ENCODE data around the gene ZCCHC24.
"Not testable (repeated sequence)": the region's sequence is repeated elsewhere in the genome, so short reads cannot be mapped to it uniquely, and the experiment has no call there.

ZCCHC24 gene

DNA sequence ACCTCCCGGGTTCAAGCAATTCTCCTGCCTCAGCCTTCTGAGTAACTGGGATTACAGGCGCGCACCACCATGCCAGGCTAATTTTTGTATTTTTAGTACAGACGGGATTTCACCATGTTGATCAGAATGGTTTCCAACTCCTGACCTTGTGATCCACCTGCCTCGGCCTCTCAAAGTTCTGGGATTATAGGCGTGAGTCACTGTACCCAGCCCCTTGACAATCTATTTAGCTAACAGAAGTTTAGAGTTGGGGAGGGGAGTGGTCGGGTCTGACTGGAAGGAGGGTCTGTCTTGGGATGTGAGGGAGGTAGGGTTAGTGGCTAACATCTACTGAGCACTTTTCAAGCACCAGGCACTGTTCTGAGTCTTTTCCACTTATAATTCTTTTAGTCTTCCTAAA, 27.0 kb upstream of the ZCCHC24 start:
- no peak for DNase-seq

DNA sequence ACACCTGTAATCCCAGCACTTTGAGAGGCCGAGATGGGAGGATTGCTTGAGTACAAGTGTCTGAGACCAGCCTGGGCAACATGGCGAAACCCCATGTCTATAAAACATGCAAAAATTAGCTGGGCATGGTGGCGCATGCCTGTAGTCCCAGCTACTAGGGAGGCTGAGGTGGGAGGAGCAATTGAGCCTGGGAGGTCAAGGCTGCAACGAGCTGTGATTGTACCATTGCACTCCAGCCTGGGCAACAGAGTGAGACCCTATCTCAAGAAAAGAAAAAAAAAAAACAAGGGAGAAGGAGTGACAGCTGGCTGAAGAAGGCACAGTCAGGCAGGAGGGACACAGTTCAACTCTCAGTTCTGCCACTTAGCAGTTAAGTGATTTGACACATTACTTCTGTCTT, 26.4 kb upstream of the ZCCHC24 start:
- no peak for DNase-seq

DNA sequence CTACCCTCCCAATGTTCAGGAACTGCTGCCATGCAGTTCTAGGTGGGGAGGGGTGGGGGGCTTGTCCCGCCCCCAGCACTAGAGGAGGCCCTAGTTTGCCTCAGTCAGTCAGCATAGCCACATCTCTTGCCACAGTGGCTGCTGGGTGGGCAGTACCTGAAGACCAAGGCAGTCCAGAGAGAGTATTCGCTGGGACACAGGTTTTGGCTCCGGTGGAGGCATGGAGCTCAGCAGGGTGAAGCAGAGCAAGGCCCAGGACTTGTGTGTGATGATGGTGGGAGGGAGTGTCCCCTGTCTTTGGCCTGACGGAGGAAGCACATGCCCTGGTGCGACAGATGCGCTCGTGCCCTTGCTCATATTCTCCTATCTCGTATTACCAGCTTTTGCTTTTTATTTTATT, 24.7 kb upstream of the ZCCHC24 start:
- DNase-seq = no peak

DNA sequence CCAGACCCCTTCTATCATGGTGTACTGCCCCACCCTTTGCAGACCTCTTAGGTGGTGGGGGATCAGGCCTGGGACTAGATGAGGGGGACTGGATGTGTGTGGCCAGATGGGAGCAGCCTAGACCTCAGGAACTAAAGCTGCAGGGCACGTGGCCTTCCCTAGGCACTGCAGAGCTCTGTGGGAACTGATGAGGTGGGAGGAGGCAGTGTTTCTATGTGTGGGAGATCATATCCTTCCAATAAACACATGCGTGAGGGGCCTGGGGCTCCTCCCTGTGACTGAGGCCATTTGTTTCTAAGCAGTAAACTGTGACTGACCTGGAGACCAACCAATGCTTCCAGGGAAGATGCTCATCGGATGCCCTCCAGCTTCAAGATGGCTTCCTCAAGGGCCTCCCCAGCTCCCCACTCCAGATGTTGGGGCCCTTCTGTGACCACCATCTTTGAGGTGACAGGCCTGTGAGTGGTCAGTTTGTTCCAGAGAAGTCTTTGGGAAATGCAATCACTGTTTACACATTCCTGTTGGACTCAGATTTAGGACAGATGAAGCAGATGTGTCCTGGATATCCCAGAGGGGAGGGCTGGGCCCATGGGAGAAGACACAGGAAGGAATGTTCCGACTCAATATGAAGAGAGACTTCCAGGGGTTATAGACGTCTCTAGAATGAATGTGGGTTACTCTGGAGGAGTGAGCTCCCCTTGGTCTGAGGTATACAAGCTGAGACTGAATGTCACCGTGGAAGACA, 23.6 kb upstream of the ZCCHC24 start:
- DNase-seq = no peak

DNA sequence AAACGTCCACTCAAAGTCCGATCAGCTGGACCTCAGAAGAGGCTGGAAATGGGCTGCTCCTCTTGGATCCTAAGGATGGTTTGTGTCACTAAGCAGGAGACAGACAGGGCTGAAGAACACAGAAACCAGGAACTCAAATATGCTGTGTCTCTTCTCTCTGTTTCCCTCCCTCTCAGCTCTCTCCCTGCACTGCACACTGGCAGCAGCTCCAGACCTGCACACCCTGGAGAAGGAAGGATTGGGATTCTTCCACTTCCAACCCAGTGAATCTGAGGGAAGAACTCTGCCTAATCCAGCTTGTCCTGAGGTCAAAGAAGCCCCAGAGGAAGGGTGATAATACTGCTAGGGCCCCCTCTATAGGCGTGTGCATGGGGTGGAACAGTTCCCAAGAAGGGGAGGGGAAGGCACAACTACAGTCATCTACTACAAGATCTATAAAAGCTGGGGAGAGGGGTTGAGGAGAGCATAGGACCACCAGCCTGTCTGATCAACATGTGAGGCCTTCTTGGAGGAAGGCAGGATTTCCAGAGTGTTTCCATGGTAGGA, 22.7 kb upstream of the ZCCHC24 start:
- no peak for DNase-seq

DNA sequence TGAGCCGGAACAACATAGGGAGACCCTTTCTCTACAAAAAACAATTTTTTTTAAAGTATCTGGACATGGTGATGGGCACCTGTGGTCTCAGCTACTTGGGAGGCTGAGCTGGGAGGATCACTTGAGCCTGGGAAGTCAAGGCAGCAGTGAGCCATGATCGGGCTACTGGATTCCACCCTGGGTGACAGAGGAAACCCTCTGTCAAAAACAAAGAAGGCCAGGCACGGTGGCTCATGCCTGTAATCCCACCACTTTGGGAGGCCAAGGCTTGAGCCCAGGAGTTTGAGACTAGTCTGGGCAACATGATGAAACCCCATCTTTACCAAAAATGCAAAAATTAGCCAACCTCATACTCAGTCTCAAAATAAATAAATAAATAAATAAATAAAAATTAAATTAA, 19.9 kb upstream of the ZCCHC24 start:
- no peak for DNase-seq

- DNase-seq = no peak
Measured at GRCh38 chr10:79463578-79464496, 18.4 kb upstream of the ZCCHC24 start.

DNA sequence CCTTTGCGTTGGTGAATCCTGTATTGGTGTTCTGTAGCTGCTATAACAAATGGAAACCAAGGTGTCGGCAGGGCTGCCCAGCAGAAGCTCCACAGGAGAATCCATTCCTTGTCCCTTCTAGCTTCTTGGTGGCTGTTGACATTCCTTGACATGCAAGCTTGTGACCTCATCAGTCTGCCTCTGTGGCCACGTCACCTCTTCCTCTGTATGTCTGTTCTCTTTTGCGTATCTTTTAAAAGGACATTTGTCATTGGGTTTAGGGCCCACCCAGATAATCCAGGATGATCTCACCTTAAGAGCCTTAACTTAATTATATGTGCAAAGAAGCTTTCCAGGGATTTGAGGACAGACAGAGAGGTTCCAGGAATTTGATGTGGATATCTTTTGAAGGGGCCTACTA, 15.3 kb upstream of the ZCCHC24 start:
- no peak for DNase-seq

DNA sequence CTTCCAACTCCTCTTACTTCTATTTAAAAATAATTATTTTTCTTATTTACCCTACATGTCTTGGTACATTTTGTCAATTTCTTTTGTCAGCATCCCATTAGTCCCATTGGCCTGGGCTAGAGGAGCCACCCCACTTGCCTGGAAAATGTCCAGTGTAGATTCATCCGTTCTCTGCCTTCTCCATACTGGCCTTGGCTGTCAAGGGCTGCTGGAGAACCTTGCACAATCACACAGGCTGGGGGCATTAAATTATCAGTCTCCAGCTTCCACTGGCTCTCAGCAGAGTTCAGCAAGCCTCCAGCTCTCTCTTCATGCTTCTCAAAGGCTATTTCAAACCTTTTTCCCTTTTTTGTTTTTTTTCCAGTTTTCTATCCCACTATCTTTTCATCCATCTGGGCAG, 13.8 kb upstream of the ZCCHC24 start:
- no peak for DNase-seq

GRCh38 chr10:79458483-79458882, 13.1 kb upstream of the ZCCHC24 start:
- DNase-seq = no peak

GRCh38 chr10:79457256-79457785, 11.9 kb upstream of the ZCCHC24 start:
- no peak for DNase-seq

DNA sequence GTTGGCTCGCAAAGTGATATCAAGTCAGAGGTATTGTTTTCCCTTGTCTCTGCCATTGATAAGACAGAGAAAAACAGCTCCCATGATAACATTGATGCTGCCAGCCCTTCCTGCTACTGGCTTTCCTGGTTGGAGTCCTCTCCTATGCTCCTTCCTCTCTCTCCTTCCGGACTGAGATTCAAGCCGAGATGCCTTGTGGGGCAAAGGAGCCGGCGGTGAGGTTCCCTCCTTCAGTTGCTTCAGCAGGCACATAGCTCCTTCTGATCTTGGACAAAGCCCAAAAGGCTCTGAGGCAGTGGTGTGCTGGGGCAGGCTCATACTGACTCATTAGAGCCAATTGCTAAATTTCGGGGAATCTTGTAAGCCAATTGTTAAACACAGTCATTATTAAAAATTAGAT, 8.8 kb upstream of the ZCCHC24 start:
- DNase-seq = no peak

DNA sequence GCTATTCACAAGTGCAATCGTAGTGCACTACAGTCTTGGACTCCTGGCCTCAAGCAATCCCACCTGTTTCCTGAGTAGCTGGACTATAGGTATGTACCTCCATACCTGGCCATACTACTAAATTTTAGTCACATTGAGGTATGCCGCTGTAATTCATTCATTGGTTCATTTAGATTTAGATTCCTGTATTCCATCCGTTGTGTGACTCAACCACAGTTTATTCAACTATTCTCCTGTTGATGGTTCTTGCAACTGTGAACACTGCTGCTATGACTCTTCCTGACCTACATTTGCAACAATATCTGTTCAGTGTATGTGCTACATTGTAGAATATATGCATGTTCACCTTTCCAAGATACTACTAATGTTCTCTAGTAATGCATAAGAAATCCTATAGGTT, 8.0 kb upstream of the ZCCHC24 start:
- no peak for DNase-seq

DNA sequence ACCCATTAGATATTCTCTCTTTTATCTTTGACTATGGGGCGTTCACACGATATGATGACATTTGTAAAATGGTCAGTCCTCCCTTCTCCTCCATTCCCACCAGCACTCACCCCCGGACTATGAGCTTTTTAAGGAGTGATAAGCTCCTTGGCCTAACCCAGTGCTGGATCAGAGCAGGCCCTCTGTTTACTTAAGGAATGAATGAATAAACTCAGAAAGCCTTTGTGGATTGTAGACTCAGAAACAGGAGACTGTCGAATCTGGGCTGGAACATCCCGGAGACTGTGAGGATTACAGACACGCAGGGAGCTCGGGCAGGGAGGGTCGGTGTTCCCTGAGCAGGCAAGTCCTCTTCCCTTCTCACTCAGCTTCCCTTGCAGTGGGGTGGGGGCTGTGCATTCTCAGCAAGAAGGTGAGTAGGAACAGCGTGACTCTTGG, 6.8 kb upstream of the ZCCHC24 start:
- DNase-seq = no peak

GRCh38 chr10:79451046-79451699, 5.7 kb upstream of the ZCCHC24 start:
- no peak for DNase-seq

DNA sequence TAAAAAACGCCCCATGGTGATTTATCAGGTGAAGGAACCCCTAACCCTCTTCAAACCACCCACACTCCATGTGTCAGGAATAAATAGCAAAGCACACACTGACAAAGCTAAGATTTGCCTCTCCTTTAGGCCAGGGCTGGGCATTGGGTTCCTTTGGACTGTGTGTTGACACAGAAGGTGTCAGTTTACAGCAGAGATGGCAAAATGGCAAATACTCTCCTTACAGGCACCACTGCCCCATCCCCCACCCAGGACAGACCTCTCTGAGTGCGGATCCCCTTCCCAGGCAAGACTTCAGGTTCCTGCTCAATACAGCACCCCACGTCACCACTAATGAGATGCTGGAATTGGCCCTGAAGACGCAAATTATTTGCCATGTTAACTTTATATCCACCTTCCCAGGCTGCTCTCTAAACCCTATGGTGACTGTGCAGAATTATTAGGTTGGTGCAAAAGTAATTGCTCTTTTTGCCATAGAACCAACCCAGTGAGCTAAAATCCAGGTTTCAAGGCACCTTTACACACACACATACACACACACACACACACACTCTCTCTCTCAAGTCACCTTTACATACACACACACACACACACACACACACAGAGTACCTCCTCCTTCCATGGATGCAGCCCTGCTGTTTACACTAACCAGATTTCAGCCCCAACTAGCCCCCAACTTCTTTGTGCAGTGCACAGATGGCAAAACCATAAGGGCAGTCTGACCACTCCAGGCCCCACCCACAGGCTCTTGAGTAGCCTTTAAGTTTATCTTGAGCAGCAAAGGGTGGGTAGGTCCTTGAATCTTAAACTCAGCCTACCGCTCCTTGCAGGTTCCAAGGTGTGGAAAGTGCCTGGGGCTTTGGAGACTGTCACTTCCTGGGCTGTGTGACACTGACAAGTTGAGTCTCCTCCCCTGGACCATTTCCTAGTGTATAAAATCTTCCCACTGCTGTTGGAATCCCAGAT, 4.0 kb upstream of the ZCCHC24 start:
- DNase-seq = no peak

DNA sequence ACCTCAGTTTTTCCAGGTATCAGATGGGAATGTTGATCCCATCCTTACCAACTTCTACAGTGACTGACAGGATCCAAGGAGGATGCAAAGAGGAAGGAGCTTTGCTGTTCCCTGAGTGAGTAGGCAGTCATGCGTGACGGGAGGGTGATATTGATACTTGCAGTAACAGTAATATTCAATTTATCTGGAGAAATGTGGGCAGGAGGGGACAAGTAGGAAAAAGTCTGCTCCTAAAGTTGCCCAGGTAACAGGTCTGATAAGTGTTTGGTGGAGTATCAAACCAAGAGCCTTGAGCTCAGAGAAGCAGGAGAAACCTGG, 3.3 kb upstream of the ZCCHC24 start:
- DNase-seq = no peak

GRCh38 chr10:79447911-79448731, 2.7 kb upstream of the ZCCHC24 start:
- no peak for DNase-seq

GRCh38 chr10:79447249-79447648, 1.8 kb upstream of the ZCCHC24 start:
- DNase-seq = not testable (repeated sequence)

DNA sequence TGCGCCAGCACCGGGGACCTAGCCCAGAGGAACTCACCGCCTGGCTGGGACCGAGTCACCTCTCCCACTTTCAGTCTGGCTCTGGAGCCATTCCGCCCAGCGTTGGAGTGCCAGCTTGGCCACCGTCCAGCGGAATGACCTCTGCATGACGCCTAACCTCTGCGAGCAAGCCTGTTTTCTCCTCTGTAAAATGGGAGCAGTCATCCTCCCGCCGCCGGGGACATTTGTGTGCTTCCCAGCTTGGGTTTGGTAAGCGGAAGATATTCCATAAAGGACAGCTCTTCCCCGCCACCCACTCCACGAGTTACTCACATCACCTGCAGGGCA, 1.3 kb upstream of the ZCCHC24 start:
- DNase-seq = no peak
